Motor neuron (in vitro differentiated cells): ENCODE data around the gene SIVA1. TPM values are rescaled to one million over a fixed set of nuclear protein-coding genes. Genes with fewer than 3 reads are reported as not detected.

Experiments used
- ATAC-seq, 8 experiments: fragments of 200-7000 bp; cut with Tn5 transposase; replicated peaks in 6 of 8; 2 replicates each; pipeline ENCODE4 v1.8.0; 2021; ENCODE audit warnings: mild to moderate bottlenecking in 8 of 8, moderate library complexity in 8 of 8
- H3K27ac ChIP-seq, 2 donors: fragments of 250-450 bp; sonication (Bioruptor Pico); 2 replicates each; pipeline ENCODE4 v1.9.0; 2021; ENCODE audit warnings: antibody characterized with exemption in 2 of 2, mild to moderate bottlenecking in 2 of 2, moderate library complexity in 1 of 2
- H3K4me1 ChIP-seq, 2 donors: fragments of 250-450 bp; sonication (Bioruptor Pico); replicated peaks in 1 of 2; 2 replicates each; pipeline ENCODE4 v1.6.1; 2021; ENCODE audit warnings: antibody characterized with exemption in 2 of 2, mild to moderate bottlenecking in 2 of 2, moderate library complexity in 1 of 2
- H3K4me3 ChIP-seq, 5 donors: fragments of 250-450 bp; sonication (Bioruptor Pico); 2 replicates each; pipeline ENCODE4 v1.9.0; 2021; ENCODE audit warnings: antibody characterized with exemption in 5 of 5, mild to moderate bottlenecking in 5 of 5, moderate library complexity in 4 of 5
- WGBS, 10 experiments: fragments of 450-650 bp; shearing (Covaris generic); methylation state at CpG; one replicate each; pipeline ENCODE4 v1.0.0; 2022; 5-methylcytosine and 5-hydroxymethylcytosine counted together
- in situ Hi-C, 9 experiments: fragments of 400-800 bp; cut with MboI; loops; one replicate each; pipeline ENCODE4 v1.15.0; 2021; ENCODE audit warnings: low sequenced_read_pairs in 9 of 9, low pct_unique_long_range_greater_than_20kb in 2 of 9; ENCODE audit not compliant: unreplicated experiment in 9 of 9
- total RNA-seq, 8 experiments: library from RNA; unstranded; fragments of 300-600 nt; gene quantifications; 2 replicates each; pipeline versions ENCODE4 v1.2.3 to v1.2.4, GENCODE V29; 2022

SIVA1 gene
- total RNA-seq, 8 experiments from 2014 or later, result 41.3 to 90.2 (median 52.7) TPM

DNA sequence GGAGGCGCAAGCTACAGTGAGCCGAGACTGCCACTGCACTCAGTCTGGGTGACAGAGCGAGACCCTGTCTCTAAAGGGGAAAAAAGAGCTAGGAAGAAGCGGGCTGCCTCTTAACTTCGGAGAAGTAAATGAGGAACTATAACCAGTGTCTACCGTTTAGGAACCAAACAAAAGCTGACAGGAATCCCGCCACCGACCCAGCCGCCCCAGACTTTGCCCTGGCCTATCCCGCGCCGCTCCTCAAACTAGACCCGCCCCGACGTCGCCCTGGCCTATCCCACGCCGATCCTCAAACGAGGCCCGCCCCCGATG lies 568 bp upstream of the SIVA1 start:
- Histone ChIP-seq H3K27ac (peak overlapping the region; percentile 43 to 77), H3K4me1 (peaks cover 10 to 16% of the 10 kb centered on the region in 2 donors), H3K4me3 (peak overlapping the region; percentile 73 to 95 (median 93))
- peak in 6 of 8 experiments; percentile 85 to 87 (median 87) for ATAC-seq
- in situ Hi-C loops, result no loop called here
- 0 to 67% (median 2%) methylated on average over 1 to 17 of the region's 21 CpGs; no CpG with 5 or more reads in 5 of the 10 experiments for WGBS, 10 experiments

DNA sequence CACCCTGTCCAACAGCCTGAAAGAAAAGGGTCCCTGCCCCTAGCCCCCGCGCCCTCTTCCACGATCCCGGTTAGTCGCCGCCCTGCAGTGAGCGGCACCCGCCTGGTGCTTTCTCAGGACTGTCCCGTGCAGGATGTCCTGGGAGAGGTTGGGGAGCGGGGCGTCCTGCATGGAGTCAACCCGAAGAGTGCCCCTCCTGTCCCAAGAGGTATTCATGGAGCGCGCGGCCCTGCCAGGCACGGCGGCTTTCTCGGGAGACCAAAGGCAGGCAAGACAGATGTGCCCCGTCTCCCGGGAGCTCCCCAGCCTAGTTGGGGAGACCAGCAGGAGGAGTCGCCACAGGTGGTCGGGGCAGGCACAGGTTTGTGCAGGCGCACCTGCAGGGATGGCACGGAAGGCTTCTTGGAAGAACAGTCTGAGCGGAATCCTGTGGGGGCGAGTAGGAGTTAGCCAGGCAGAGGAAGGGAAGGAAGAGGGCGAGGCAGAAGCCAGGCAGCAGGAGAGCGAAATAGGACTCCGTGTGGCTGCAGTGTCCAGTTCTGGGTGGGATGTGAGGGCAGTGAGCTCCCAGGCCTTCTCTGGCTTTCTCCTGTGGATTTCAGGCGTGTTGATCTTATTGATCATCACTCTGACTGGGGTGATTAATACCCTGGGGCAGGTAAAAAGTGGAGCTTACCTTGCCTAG lies 723 bp downstream of the SIVA1 start:
- Histone ChIP-seq H3K4me1 (peaks cover 10 to 12% of the 10 kb centered on the region in 2 donors), H3K4me3 (peak overlapping the region; percentile 73 to 95 (median 93)), H3K27ac (peak overlapping the region; percentile 84 to 96)
- WGBS, 10 experiments, result 0 to 8% (median 7%) methylated on average over 1 to 10 of the region's 30 CpGs; no CpG with 5 or more reads in 5 of the 10 experiments
- ATAC-seq, result peak in 2 of 8 experiments; percentile 3 to 4
- in situ Hi-C loops, result no loop called here

DNA sequence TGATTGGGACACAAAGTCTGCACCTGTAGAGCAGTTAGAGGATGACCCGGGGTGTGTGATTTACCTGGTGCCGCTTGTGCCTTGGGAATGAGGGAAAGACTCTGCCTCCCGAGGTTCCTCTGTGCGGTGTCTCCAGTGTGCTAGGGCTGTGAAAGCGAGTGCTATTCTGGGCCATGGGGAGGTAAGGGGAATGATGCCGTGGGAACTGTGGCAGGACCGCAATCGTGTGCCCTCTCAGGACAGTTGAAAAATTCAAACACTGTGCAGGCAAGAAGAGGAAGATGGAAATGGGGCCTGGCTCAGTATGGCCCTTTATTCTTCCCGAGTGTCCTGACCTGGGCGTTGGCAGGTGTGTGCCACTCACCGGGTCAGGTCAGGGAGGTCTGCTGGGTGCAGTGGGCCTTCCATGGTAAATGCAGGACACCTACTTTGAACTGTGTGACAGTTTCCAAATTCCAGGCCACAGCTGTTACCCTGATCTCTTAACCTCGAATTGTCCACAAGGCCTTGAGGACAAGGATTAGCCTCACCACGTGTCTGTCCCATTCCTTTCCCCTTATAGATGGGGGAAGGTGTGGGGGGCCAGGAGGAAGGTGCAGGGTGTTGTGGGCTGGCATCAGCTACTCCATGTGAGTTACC lies 1.4 kb downstream of the SIVA1 start:
- in situ Hi-C loops, result no loop called here
- H3K27ac ChIP-seq, result no peak overlapping the region
- 0 to 62% (median 51%) methylated on average over 1 to 8 of the region's 13 CpGs; no CpG with 5 or more reads in 2 of the 10 experiments for WGBS, 10 experiments
- H3K4me1 ChIP-seq, result peaks cover 10 to 12% of the 10 kb centered on the region in 2 donors
- no peak for ATAC-seq
- peak overlapping the region; percentile 73 to 95 (median 93) for H3K4me3 ChIP-seq

DNA sequence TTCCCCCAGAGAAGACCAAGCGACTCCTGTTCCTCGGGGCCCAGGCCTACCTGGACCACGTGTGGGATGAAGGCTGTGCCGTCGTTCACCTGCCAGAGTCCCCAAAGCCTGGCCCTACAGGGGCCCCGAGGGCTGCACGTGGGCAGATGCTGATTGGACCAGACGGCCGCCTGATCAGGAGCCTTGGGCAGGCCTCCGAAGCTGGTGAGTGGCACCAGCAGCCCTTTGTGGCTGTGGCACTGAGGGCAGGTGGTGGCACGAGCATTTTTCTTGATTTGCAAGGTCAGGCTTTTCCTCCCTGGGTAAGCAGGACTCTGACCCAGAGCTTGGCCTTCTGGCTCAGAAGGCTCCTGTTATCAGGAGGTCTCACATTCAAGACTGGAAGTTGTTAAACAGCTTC lies 2.7 kb downstream of the SIVA1 start:
- in situ Hi-C loops, result no loop called here
- H3K4me1 ChIP-seq, result peaks cover 10 to 12% of the 10 kb centered on the region in 2 donors
- H3K27ac ChIP-seq, result no peak overlapping the region
- no peak overlapping the region for H3K4me3 ChIP-seq
- WGBS, 10 experiments, result 67 to 100% (median 89%) methylated on average over 1 to 4 of the region's 11 CpGs; no CpG with 5 or more reads in 5 of the 10 experiments
- ATAC-seq, result no peak

DNA sequence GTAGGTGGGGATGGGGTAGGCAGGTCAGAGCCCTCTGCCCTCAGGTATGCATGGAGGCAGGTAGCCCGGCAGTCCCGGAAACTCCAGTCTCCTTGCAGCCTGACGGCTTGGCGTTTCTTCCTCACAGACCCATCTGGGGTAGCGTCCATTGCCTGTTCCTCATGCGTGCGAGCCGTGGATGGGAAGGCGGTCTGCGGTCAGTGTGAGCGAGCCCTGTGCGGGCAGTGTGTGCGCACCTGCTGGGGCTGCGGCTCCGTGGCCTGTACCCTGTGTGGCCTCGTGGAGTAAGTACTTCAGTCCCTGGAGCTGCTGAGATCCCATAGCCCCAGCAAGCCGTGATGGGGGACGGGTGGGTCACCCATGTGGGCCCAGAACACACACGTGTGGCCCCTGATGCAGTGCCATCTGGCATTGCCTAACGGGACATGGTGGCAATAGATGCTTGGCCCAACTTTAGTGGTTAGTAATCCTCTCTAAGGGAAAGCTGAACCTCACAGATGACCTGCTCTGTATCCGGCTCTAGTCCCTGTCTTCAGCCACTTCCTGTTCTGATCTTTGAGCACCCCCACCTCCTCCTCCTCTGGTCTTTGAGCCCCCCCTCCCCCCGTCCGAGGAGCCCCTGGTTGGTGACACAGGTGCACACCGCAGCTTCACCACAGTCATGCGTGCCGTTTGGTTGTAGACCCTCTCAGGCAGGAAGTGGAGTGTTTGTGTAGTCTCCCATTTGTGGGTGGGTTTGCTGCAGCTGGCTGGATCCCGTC lies 3.7 kb downstream of the SIVA1 start:
- in situ Hi-C loops, result no loop called here
- H3K27ac ChIP-seq, result no peak overlapping the region
- H3K4me1 ChIP-seq, result peaks cover 10 to 12% of the 10 kb centered on the region in 2 donors
- H3K4me3 ChIP-seq, result no peak overlapping the region
- WGBS, 10 experiments, result 86 to 92% methylated on average over 2 to 4 of the region's 27 CpGs; no CpG with 5 or more reads in 8 of the 10 experiments
- ATAC-seq, result no peak

DNA sequence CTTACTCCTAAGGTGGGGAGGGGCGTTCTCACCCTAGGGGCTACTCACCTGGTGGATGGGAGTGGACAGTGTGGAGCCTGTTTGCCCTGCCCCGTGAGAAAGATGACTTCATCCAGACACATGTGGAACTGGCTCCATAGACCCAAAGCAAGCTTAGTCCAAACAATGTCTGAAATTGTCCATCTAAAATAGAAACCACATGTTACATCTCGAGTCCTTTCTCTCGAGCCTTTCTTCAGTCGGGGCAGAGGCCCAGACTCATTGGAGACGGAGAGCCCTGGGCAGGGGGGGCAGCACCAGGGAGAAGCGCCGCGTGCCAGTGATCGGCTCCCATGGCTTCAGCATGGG lies 4.3 kb downstream of the SIVA1 start:
- in situ Hi-C loops, result no loop called here
- Histone ChIP-seq H3K4me1 (peaks cover 7 to 10% of the 10 kb centered on the region in 2 donors), H3K27ac (no peak overlapping the region), H3K4me3 (no peak overlapping the region)
- WGBS, 10 experiments, result 0 to 98% (median 90%) methylated on average over 1 to 10 of the region's 10 CpGs; no CpG with 5 or more reads in 5 of the 10 experiments
- ATAC-seq, result no peak

DNA sequence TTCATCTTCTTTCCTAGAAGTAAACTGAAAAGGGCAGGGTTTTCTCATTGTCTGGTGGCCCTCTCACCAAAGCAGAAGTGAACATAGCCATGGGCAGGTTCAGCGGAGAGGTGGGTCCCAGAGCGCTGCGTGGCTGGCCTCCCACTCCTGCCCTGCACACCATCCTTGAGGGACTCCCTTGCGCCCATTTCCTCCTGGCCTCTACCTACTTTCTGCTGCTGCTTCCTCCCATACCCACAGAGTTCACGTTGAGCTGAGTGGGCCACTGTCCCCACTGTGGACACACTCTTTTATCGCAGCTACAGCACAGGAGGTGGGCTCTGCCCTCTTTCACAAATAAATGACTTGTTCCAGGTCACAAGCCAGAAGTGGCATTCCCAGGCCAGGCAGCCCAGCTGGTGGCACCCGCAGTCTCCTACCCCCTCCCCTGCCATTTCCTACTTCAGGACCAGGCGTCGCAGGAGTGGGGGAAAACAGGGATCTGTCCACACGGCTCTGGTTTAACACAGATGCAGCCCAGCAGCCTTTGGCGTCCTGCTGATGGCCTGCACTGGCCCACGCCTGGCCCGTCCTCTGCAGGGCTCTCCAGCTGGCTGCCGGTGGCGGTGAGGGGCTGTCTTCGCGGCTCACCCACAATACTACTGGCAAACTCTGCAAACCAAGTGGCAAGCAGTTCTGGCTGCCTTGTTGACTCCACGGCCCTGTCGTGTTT lies 4.9 kb downstream of the SIVA1 start:
- in situ Hi-C loops, result no loop called here
- WGBS, 10 experiments, result 93 to 100% (median 100%) methylated on average over 1 to 11 of the region's 19 CpGs; no CpG with 5 or more reads in 3 of the 10 experiments
- Histone ChIP-seq H3K4me1 (peaks cover 7 to 10% of the 10 kb centered on the region in 2 donors), H3K4me3 (no peak overlapping the region), H3K27ac (no peak overlapping the region)
- ATAC-seq, result no peak

DNA sequence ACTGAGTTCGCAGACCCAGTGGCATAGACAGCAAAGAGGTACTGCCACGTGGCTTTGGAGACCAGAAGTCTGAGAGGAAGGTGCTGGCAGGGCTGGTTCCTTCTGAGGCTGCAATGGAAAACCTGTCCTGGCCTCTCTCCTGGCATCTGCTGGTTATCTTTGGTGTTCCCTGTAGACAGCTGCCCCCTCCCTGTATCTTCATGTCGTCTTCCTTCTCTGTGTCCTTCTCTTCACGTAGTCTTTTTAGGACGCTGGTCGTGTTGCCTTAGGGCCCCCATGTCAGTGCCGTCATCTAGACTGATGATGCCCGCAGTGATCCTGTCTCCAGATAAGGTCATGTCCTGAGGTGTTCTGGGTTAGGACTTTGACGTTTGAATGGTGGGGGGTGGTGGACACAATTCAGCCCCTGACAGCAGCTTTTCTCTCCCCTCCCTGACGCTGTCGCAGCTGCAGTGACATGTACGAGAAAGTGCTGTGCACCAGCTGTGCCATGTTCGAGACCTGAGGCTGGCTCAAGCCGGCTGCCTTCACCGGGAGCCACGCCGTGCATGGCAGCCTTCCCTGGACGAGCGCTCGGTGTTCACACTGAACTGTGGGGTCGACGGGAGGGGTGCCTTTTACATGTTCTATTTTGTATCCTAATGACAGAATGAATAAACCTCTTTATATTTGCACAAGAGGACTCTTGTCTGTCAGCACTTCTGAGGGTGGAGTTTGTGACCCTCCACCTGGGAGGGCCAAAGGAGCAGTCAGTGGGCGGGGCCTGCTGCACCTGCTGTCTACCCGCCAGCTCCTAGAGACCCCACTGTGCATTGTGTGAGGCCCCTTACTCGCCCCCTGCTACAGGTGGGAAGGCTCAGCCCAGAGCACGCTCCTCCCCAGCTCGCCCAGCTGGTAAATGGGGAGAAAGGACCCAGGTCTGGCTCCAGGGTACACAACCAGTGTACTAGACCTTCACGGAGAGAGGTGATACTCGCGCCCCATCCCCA lies 6.3 kb downstream of the SIVA1 start:
- in situ Hi-C loops, result no loop called here
- Histone ChIP-seq H3K27ac (no peak overlapping the region), H3K4me3 (no peak overlapping the region), H3K4me1 (peaks cover 4 to 5% of the 10 kb centered on the region in 2 donors)
- ATAC-seq, result peak in 2 of 8 experiments; percentile 11 to 20
- 60 to 100% (median 90%) methylated on average over 1 to 13 of the region's 30 CpGs; no CpG with 5 or more reads in 1 of the 10 experiments for WGBS, 10 experiments

DNA sequence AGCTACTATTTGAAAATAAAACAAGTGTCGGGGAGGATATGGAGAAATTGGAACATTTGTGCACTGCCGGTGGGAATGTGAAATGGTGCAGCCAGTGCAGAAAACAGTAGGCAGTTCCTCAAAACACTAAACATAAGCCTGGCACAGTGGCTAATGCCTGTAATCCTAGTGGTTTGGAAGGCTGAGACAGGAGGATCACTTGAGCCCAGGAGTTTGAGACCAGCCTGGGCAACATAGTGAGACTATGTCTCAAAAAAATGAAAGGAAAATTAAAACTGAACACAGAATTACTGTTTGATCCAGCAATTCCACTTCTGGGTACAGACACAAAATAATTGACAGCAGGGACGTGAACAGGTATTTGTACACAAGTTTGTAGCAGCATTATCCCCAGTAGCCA lies 12.6 kb downstream of the SIVA1 start:
- ATAC-seq, result no peak
- Histone ChIP-seq H3K4me3 (no peak overlapping the region), H3K27ac (no peak overlapping the region), H3K4me1 (peaks cover 16% of the 10 kb centered on the region in 2 donors)
- in situ Hi-C loops, result loop anchor here in 1 of 9 experiments (10.0 kb wide), 1 partner anchor 59 kb away; no protein-coding TSS in a partner anchor
- 60 to 100% (median 92%) methylated on average over 1 to 3 of the region's 3 CpGs for WGBS, 10 experiments

DNA sequence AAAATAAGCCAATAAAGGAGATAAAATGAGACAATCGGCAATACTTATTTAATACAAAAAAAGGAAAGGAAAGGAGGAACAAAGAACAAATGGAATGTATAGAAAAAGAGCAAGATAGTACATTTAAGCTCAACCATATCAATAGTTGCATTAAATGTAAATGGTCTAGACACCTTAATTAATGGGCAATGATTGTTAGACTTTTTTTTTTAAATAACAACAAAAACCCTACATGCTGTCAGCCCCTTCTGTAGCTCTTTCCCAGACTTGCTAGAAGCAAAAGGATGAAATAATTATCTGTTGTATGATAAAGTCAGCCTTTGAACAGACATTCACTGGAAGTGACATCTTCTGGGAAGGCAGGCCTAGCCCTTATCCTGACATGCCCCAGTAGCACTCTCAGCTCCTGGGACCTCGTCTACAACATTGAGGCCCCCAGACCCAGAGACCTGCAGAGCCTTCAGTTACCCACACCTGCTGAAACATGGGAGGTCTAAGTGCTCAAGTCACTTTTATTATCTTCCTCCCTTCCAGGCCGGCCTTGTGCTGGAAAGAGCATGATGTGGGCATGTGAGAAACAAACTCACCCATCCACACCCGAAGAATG lies 13.4 kb downstream of the SIVA1 start:
- in situ Hi-C loops, result loop anchor here in 1 of 9 experiments (10.0 kb wide), 1 partner anchor 58 kb away; no protein-coding TSS in a partner anchor
- no peak overlapping the region for H3K27ac ChIP-seq
- 83 to 100% (median 95%) methylated on average over 1 to 4 of the region's 4 CpGs; no CpG with 5 or more reads in 2 of the 10 experiments for WGBS, 10 experiments
- no peak overlapping the region for H3K4me3 ChIP-seq
- no peak for ATAC-seq
- peaks cover 16% of the 10 kb centered on the region in 2 donors for H3K4me1 ChIP-seq

DNA sequence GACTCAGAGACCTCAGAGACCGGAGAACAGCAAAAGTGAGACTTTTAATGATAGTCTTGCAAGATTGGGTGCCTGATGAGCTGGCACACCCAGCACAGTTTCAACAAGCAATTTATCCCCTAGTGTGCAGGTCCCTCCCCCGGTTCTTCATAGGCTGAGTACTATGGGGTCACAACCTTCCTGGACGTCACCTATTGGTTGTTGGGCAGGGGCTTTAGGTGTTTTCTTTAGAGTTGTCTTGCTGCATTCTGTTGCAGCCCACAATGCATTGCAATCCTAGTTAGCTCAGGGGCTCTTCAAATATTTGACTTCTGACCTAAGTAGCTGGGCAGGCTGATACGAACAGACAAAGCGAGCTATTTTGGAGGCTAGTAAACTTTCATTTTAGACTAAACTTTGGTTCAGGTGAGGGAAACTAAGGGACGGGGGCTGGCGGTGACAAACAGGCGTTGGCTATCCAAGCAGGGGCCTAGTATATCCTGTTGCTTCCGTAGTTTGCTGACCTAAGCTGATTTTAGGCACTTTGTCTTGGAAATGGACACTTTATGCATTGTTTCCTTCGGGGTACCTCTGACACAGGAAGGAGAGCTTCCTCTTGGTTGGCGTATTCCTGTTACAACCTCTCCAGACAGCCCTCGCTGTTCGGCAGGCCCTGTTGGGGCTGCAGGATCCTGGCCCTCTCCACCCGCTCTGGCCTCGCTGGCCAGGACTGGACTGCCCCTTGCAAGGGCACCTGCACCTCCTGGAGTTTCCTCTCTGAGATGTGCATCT lies 14.1 kb downstream of the SIVA1 start:
- Histone ChIP-seq H3K4me1 (peaks cover 16% of the 10 kb centered on the region in 2 donors), H3K4me3 (no peak overlapping the region), H3K27ac (no peak overlapping the region)
- in situ Hi-C loops, result loop anchor here in 1 of 9 experiments (10.0 kb wide), 1 partner anchor 58 kb away; no protein-coding TSS in a partner anchor
- no peak for ATAC-seq
- 60 to 96% (median 87%) methylated on average over 1 to 10 of the region's 15 CpGs; no CpG with 5 or more reads in 3 of the 10 experiments for WGBS, 10 experiments
